ENCODE data around the gene PDIA6. TPM values are rescaled to one million over a fixed set of nuclear protein-coding genes. Genes with fewer than 3 reads are reported as not detected.
"Not testable (repeated sequence)": the region's sequence is repeated elsewhere in the genome, so short reads cannot be mapped to it uniquely, and the experiment has no call there.

The PDIA6 gene
- total RNA-seq, 2 donors from 2014 or later, result 113 to 141 TPM

DNA sequence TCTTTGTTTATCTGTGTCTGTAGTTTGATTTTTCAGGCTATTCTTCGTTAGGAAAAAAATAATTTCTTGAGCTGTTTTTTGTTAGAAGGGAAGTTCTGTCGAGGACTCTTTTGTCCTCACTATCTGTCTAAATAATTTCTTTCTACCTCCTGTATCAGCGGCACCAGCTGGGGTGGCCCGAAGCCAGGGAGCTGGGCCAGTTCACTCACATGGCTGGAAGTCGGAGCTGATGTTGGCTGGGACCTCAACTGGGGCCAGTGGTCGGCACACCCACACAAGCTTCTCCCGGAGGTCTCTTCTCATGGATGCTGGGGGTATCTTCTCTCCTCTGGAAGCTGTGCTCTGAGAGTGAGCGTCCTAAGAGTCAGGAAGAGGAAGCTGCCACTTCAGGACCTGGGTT is 8.0 kb upstream of the PDIA6 start:
- no peak overlapping the region for H3K27ac ChIP-seq
- DNase-seq (peak in 2 of 4 donors; percentile 48 to 76), ATAC-seq (no peak)
- H3K4me3 ChIP-seq, result no peak overlapping the region
- TF ChIP-seq CTCF (IDR thresholded peaks at IDR 0.05), result no peak
- TF ChIP-seq POLR2A (IDR thresholded peaks at IDR 0.05), result no peak
- WGBS, 2 donors, result 17 to 35% methylated on average over 7 to 8 of the region's 8 CpGs
- no peaks in the 10 kb centered on the region for H3K36me3 ChIP-seq (replicated peaks in 1 of 2; ENCODE audit: insufficient read depth in 1 of 2, low read depth in 2 of 2)
- peaks cover 3% of the 10 kb centered on the region for H3K4me1 ChIP-seq
- H3K9me3 ChIP-seq, result no peaks in the 10 kb centered on the region
- intact Hi-C loops (cut with DNase I), result no loop called here
- no peaks in the 10 kb centered on the region for H3K27me3 ChIP-seq

- Histone ChIP-seq H3K27me3 (no peaks in the 10 kb centered on the region), H3K27ac (no peak overlapping the region), H3K4me3 (no peak overlapping the region), H3K36me3 (replicated peaks in 1 of 2; ENCODE audit: insufficient read depth in 1 of 2, low read depth in 2 of 2) (no peaks in the 10 kb centered on the region), H3K9me3 (no peaks in the 10 kb centered on the region), H3K4me1 (peaks cover 3% of the 10 kb centered on the region)
- ATAC-seq (no peak), DNase-seq (no peak)
- 77 to 79% methylated on average over 12 of the region's 12 CpGs for WGBS, 2 donors
- TF ChIP-seq CTCF (IDR thresholded peaks at IDR 0.05) (no peak), POLR2A (IDR thresholded peaks at IDR 0.05) (no peak)
- intact Hi-C loops (cut with DNase I), result no loop called here
Measured at GRCh38 chr2:10819714-10820314, 7.2 kb upstream of the PDIA6 start.

DNA sequence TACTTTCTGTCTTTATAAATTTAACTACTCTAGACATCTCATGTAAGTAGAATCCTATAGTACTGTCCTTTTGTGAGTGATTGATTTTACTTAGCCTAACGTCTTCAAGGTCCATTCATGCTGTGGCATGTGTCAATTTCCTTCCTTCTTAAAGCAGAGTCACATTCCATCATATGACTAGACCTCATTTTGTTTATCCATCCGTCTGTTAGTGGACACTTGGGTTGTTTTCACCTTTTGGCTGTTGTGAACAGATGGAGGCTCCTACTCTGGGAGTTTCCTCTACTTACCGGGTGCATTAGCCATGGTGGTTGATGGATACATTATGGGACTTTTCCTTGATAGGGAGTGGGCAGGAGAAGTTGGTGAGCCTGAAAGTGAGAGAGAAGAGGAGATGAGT is 6.4 kb upstream of the PDIA6 start:
- intact Hi-C loops (cut with DNase I), result no loop called here
- Histone ChIP-seq H3K27ac (no peak overlapping the region), H3K27me3 (no peaks in the 10 kb centered on the region), H3K4me3 (no peak overlapping the region), H3K9me3 (no peaks in the 10 kb centered on the region), H3K36me3 (replicated peaks in 1 of 2; ENCODE audit: insufficient read depth in 1 of 2, low read depth in 2 of 2) (no peaks in the 10 kb centered on the region), H3K4me1 (peaks cover 3% of the 10 kb centered on the region)
- no peak for DNase-seq
- no peak for ATAC-seq
- whole genome bisulfite sequencing, 2 donors, result 72 to 79% methylated on average over 3 of the region's 3 CpGs
- TF ChIP-seq CTCF (IDR thresholded peaks at IDR 0.05) (no peak), POLR2A (IDR thresholded peaks at IDR 0.05) (no peak)

DNA sequence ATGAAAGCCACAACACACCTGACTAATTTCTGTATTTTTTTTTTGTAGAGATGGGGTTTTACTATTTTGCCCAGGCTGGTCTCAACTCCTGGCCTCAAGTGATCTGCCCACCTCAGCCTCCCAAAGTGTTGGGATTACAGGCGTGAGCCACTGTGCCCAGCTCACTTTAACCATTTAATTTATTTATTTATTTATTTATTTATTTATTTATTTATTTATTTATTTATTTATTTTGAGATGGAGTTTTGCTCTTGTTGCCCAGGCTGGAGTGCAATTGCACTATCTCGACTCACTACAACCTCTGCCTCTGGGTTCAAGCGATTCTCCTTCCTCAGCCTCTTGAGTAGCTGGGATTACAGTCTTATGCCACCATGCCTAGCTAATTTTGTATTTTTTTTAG is 5.7 kb upstream of the PDIA6 start:
- H3K4me1 ChIP-seq; H3K9me3 ChIP-seq; intact Hi-C loops (cut with DNase I); ATAC-seq; H3K27me3 ChIP-seq; H3K27ac ChIP-seq; DNase-seq; H3K36me3 ChIP-seq (replicated peaks in 1 of 2; ENCODE audit: insufficient read depth in 1 of 2, low read depth in 2 of 2); H3K4me3 ChIP-seq: not testable (repeated sequence)
- WGBS, 2 donors, result 74 to 93% methylated on average over 3 of the region's 3 CpGs

- DNase-seq (no peak), ATAC-seq (no peak)
- no peak overlapping the region for H3K27ac ChIP-seq
- H3K4me1 ChIP-seq, result peaks cover 7% of the 10 kb centered on the region
- 58% methylated on average over 4 to 5 of the region's 5 CpGs for WGBS, 2 donors
- H3K9me3 ChIP-seq, result no peaks in the 10 kb centered on the region
- no peaks in the 10 kb centered on the region for H3K27me3 ChIP-seq
- intact Hi-C loops (cut with DNase I), result no loop called here
- TF ChIP-seq CTCF (IDR thresholded peaks at IDR 0.05), result peak in 1 of 7 experiments; percentile 5
- TF ChIP-seq POLR2A (IDR thresholded peaks at IDR 0.05), result no peak
- no peak overlapping the region for H3K4me3 ChIP-seq
- H3K36me3 ChIP-seq (replicated peaks in 1 of 2; ENCODE audit: insufficient read depth in 1 of 2, low read depth in 2 of 2), result no peaks in the 10 kb centered on the region
Measured at GRCh38 chr2:10817413-10817812, 4.8 kb upstream of the PDIA6 start.

All from body of pancreas (tissue), 4 donors.